ENCODE data around the gene DNAL1.

- TF ChIP-seq EZH2 (IDR thresholded peaks at IDR 0.05; ENCODE audit: insufficient read depth, poor library complexity, severe bottlenecking): no peak
- TF ChIP-seq EZH2phosphoT487 (IDR thresholded peaks at IDR 0.05; ENCODE audit: insufficient read depth, low read depth): no peak
Measured at GRCh38 chr14:73637830-73638229, 7.0 kb upstream of the DNAL1 start.
